Inflammatory macrophage treated with lipopolysaccharide for 4 hours (primary cell): ENCODE data around the gene KIR3DL3.
"Not testable (repeated sequence)": the region's sequence is repeated elsewhere in the genome, so short reads cannot be mapped to it uniquely, and the experiment has no call there.

Experiments
- DNase-seq: peaks from one replicate; pipeline ENCODE4 v3.0.0-alpha.2; 2020

Gene KIR3DL3

GRCh38 chr19:54724142-54724541 lies at the start of gene KIR3DL3:
KIR3DL3 (plus strand) TSS chr19:54724442; CDS start chr19:54724497, 55 bp downstream.
- no peak for DNase-seq

- peak; percentile 72 for DNase-seq
Measured at GRCh38 chr19:54676210-54676834, 47.9 kb upstream of the KIR3DL3 start.

- DNase-seq: no peak
Measured at GRCh38 chr19:54677217-54677616, 47.0 kb upstream of the KIR3DL3 start.

GRCh38 chr19:54681596-54681995 lies 42.6 kb upstream of the KIR3DL3 start:
- DNase-seq: not testable (repeated sequence)

- DNase-seq: peak; percentile 65
Measured at GRCh38 chr19:54682306-54682856, 41.9 kb upstream of the KIR3DL3 start.

GRCh38 chr19:54684527-54684926 lies 39.7 kb upstream of the KIR3DL3 start:
- DNase-seq: peak; percentile 55

GRCh38 chr19:54691582-54692297 lies 32.5 kb upstream of the KIR3DL3 start:
- DNase-seq: peak; percentile 35

GRCh38 chr19:54692298-54692615 lies 32.0 kb upstream of the KIR3DL3 start:
- no peak for DNase-seq

- no peak for DNase-seq
Measured at GRCh38 chr19:54694648-54695047, 29.6 kb upstream of the KIR3DL3 start.

- peak; percentile 52 for DNase-seq
Measured at GRCh38 chr19:54696117-54696548, 28.1 kb upstream of the KIR3DL3 start.

GRCh38 chr19:54696766-54697165 lies 27.5 kb upstream of the KIR3DL3 start:
- DNase-seq: no peak

GRCh38 chr19:54697716-54698115 lies 26.5 kb upstream of the KIR3DL3 start:
- not testable (repeated sequence) for DNase-seq

- DNase-seq: no peak
Measured at GRCh38 chr19:54704928-54705327, 19.3 kb upstream of the KIR3DL3 start.

- DNase-seq: no peak
Measured at GRCh38 chr19:54707962-54708361, 16.3 kb upstream of the KIR3DL3 start.

- DNase-seq: no peak
Measured at GRCh38 chr19:54708781-54709180, 15.5 kb upstream of the KIR3DL3 start.

GRCh38 chr19:54709212-54709948 lies 14.9 kb upstream of the KIR3DL3 start:
- no peak for DNase-seq

GRCh38 chr19:54709956-54710355 lies 14.3 kb upstream of the KIR3DL3 start:
- not testable (repeated sequence) for DNase-seq

GRCh38 chr19:54724644-54725043 lies 402 bp downstream of the KIR3DL3 start:
- DNase-seq: no peak

GRCh38 chr19:54725321-54725720 lies 1.1 kb downstream of the KIR3DL3 start:
- no peak for DNase-seq

- DNase-seq: no peak
Measured at GRCh38 chr19:54727562-54727961, 3.3 kb downstream of the KIR3DL3 start.

- DNase-seq: no peak
Measured at GRCh38 chr19:54728167-54728566, 3.9 kb downstream of the KIR3DL3 start.

GRCh38 chr19:54729416-54730188 lies 5.4 kb downstream of the KIR3DL3 start:
- no peak for DNase-seq

- DNase-seq: no peak
Measured at GRCh38 chr19:54731191-54731590, 6.9 kb downstream of the KIR3DL3 start.
